Liver (tissue), 10 donors: ENCODE measurements around the gene DBNDD2. TPM values are rescaled to one million over a fixed set of nuclear protein-coding genes. Genes with fewer than 3 reads are reported as not detected.

Experiments
- DNase-seq: peaks from one replicate; pipeline ENCODE4 v3.0.0-alpha.2; 2017; ENCODE audit warnings: low spot score
- H3K27ac ChIP-seq, 2 donors: one replicate each; pipeline ENCODE4 v1.7.0; 2013; ENCODE audit warnings: inconsistent platforms in 2 of 2, low read length in 2 of 2, control low read depth in 1 of 2, low read depth in 1 of 2, mild to moderate bottlenecking in 1 of 2
- H3K27me3 ChIP-seq, 4 donors: one replicate each; pipeline versions ENCODE4 v1.6.1 to v1.7.0; 2013; ENCODE audit warnings: low read length in 3 of 4, inconsistent platforms in 1 of 4, mild to moderate bottlenecking in 1 of 4, moderate library complexity in 1 of 4; ENCODE audit not compliant: control insufficient read depth in 4 of 4, insufficient read depth in 4 of 4
- H3K36me3 ChIP-seq, 4 donors: one replicate each; pipeline versions ENCODE4 v1.6.1 to v1.7.0; 2013; ENCODE audit warnings: low read length in 3 of 4, mild to moderate bottlenecking in 3 of 4, low read depth in 1 of 4, moderate library complexity in 1 of 4; ENCODE audit not compliant: control insufficient read depth in 4 of 4, insufficient read depth in 3 of 4
- H3K4me1 ChIP-seq, 4 donors: one replicate each; pipeline versions ENCODE4 v1.6.1 to v1.7.0; 2013; ENCODE audit warnings: low read length in 3 of 4, mild to moderate bottlenecking in 3 of 4, moderate library complexity in 1 of 4; ENCODE audit not compliant: control insufficient read depth in 4 of 4, insufficient read depth in 4 of 4
- H3K4me3 ChIP-seq, 3 donors: one replicate each; pipeline versions ENCODE4 v1.6.1 to v1.7.0; 2013; ENCODE audit warnings: low read length in 3 of 3, control low read depth in 1 of 3, low read depth in 1 of 3, mild to moderate bottlenecking in 1 of 3
- H3K9ac ChIP-seq, 2 donors: one replicate each; pipeline ENCODE4 v1.7.0; 2013; ENCODE audit warnings: low read length in 2 of 2, mild to moderate bottlenecking in 2 of 2, moderate library complexity in 2 of 2, control low read depth in 1 of 2, low read depth in 1 of 2
- H3K9me3 ChIP-seq, 4 donors: one replicate each; pipeline versions ENCODE4 v1.6.1 to v1.7.0; 2013; ENCODE audit warnings: low read length in 3 of 4; ENCODE audit not compliant: control insufficient read depth in 4 of 4
- ATF3 ChIP-seq: IDR thresholded peaks from 2 replicates; pipeline ENCODE4 v1.6.1; 2016; ENCODE audit warnings: antibody characterized with exemption
- CTCF ChIP-seq: fragments of 150-350 bp; IDR thresholded peaks from 2 replicates; pipeline ENCODE4 v1.5.1; 2017; ENCODE audit warnings: improper control_type of control experiment, low read depth, low read length; ENCODE audit not compliant: missing input control
- EGR1 ChIP-seq, 2 donors: IDR thresholded peaks; 2 replicates each; pipeline ENCODE4 v1.6.1; 2016 to 2018; ENCODE audit warnings: antibody characterized with exemption in 2 of 2, low read depth in 2 of 2
- FOXA1 ChIP-seq: IDR thresholded peaks from 2 replicates; pipeline ENCODE4 v1.6.1; 2016; ENCODE audit warnings: antibody characterized with exemption
- GABPA ChIP-seq, 2 donors: IDR thresholded peaks in 1 of 2; conservative IDR thresholded peaks in 1 of 2; 2 replicates each; pipeline ENCODE4 v1.6.1; 2016; ENCODE audit warnings: antibody characterized with exemption in 2 of 2, mild to moderate bottlenecking in 1 of 2, moderate library complexity in 1 of 2
- HNF4A ChIP-seq, 2 donors: conservative IDR thresholded peaks; 2 replicates each; pipeline ENCODE4 v1.6.1; 2016; ENCODE audit warnings: antibody characterized with exemption in 2 of 2, mild to moderate bottlenecking in 2 of 2
- HNF4G ChIP-seq: IDR thresholded peaks from 2 replicates; pipeline ENCODE4 v1.6.1; 2016; ENCODE audit warnings: antibody characterized with exemption
- JUND ChIP-seq, 2 donors: IDR thresholded peaks; 2 replicates each; pipeline ENCODE4 v1.6.1; 2016; ENCODE audit warnings: antibody characterized with exemption in 2 of 2
- NR2F2 ChIP-seq: IDR thresholded peaks from 2 replicates; pipeline ENCODE4 v1.6.1; 2016; ENCODE audit warnings: antibody characterized with exemption
- RAD21 ChIP-seq, 2 donors: IDR thresholded peaks; 2 replicates each; pipeline ENCODE4 v1.6.1; 2016; ENCODE audit warnings: antibody characterized with exemption in 2 of 2, mild to moderate bottlenecking in 2 of 2
- RXRA ChIP-seq, 2 donors: IDR thresholded peaks; 2 replicates each; pipeline ENCODE4 v1.6.1; 2017 to 2018; ENCODE audit warnings: antibody characterized with exemption in 2 of 2, mild to moderate bottlenecking in 1 of 2
- ZBTB33 ChIP-seq: IDR thresholded peaks from 2 replicates; pipeline ENCODE4 v1.6.1; 2016; ENCODE audit warnings: antibody characterized with exemption
- WGBS: extraction: QIAGEN DNeasy Blood & Tissue Kit; methylation state at CpG from one replicate; pipeline ENCODE4 v1.1.7; 2013; 5-methylcytosine and 5-hydroxymethylcytosine counted together
- polyA plus RNA-seq, 2 donors: library from polyadenylated mRNA; stranded (reverse) in 1 of 2; unstranded in 1 of 2; fragments of 200-250 nt in 1 of 2; fragments of >200 nt in 1 of 2; fragmentation: Nextera tagmentation in 1 of 2; extraction: Ambion mirVana in 1 of 2; gene quantifications; one replicate each; pipeline versions ENCODE4 v1.2.1 to v1.2.3, GENCODE V29; 2013 to 2015
- small RNA-seq: library from RNA; depleted of rRNA; stranded (forward); fragments of <200 nt; gene quantifications from one replicate; pipeline ENCODE3, GENCODE V24; 2014
- total RNA-seq, 2 donors: library from RNA; depleted of rRNA; stranded (reverse); fragments of >200 nt; gene quantifications; one replicate each; pipeline ENCODE4 v1.2.3, GENCODE V29; 2014
- donor health status: healthy.
- donor health status: healthy.
- donor health status: healthy.
- donor health status: healthy.
- donor health status: healthy.

The DBNDD2 gene
- total and polyA plus RNA-seq, 4 donors: 2.1 to 4.6 (median 2.7) TPM

GRCh38 chr20:45456632-45457031 is 48.5 kb downstream of the DBNDD2 start:
- TF ChIP-seq JUND (IDR thresholded peaks at IDR 0.05) (no peak), NR2F2 (no peak), GABPA (IDR thresholded peaks at IDR 0.05 in 1 of 2, conservative IDR thresholded peaks at IDR 0.05 in 1 of 2) (no peak), ZBTB33 (no peak), FOXA1 (no peak), CTCF (peak; percentile 33), ATF3 (no peak), RAD21 (IDR thresholded peaks at IDR 0.05) (peak; percentile 47 to 64)
- H3K36me3 ChIP-seq: no peaks in the 10 kb centered on the region
- H3K4me1 ChIP-seq: no peaks in the 10 kb centered on the region
- H3K9ac ChIP-seq: no peak overlapping the region
- H3K27me3 ChIP-seq: peaks cover 0 to 3% (median 0%) of the 10 kb centered on the region in 4 donors
- H3K9me3 ChIP-seq: no peaks in the 10 kb centered on the region
- no peak for DNase-seq
- WGBS: 26% methylated on average over 6 of the region's 6 CpGs
- H3K27ac ChIP-seq: no peak overlapping the region
- no peak overlapping the region for H3K4me3 ChIP-seq

GRCh38 chr20:45459606-45460005 is 51.5 kb downstream of the DBNDD2 start:
- Histone ChIP-seq H3K9me3 (no peaks in the 10 kb centered on the region), H3K36me3 (no peaks in the 10 kb centered on the region), H3K4me1 (no peaks in the 10 kb centered on the region), H3K27me3 (peaks cover 0 to 3% (median 2%) of the 10 kb centered on the region in 4 donors), H3K9ac (no peak overlapping the region), H3K4me3 (no peak overlapping the region), H3K27ac (no peak overlapping the region)
- no peak for DNase-seq
- WGBS: 75% methylated on average over 5 of the region's 5 CpGs
- no peak for TF ChIP-seq NR2F2
- no peak for TF ChIP-seq ATF3
- TF ChIP-seq EGR1 (IDR thresholded peaks at IDR 0.05; ENCODE audit: low read depth in 2 of 2): no peak
- TF ChIP-seq HNF4G: no peak
- TF ChIP-seq JUND (IDR thresholded peaks at IDR 0.05): no peak
- TF ChIP-seq RXRA (IDR thresholded peaks at IDR 0.05): no peak
- no peak for TF ChIP-seq FOXA1
- TF ChIP-seq GABPA (IDR thresholded peaks at IDR 0.05 in 1 of 2, conservative IDR thresholded peaks at IDR 0.05 in 1 of 2): no peak
- TF ChIP-seq HNF4A (conservative IDR thresholded peaks at IDR 0.05): no peak

Small RNAs within 50 kb of the gene (small RNA-seq; reads per million reads assigned to genes)
- gene MIR6812: not detected

Other genes starting within 250 kb of the DBNDD2 start
- gene PI3, start 233.4 kb upstream of the DBNDD2 start, total RNA-seq: not detected
- not detected for gene PI3, start 233.4 kb upstream of the DBNDD2 start, polyA plus RNA-seq
- not detected for gene SEMG1, start 201.3 kb upstream of the DBNDD2 start, total RNA-seq
- gene SEMG1, start 201.3 kb upstream of the DBNDD2 start, polyA plus RNA-seq: not detected
- gene SEMG2, start 186.9 kb upstream of the DBNDD2 start, total RNA-seq: not detected
- gene SEMG2, start 186.9 kb upstream of the DBNDD2 start, polyA plus RNA-seq: not detected
- 10 to 100 TPM in 1 of 2 donors, 1 to 10 TPM in 1; 1.9 to 60.1 TPM for gene SLPI, start 153.7 kb upstream of the DBNDD2 start, total RNA-seq
- gene SLPI, start 153.7 kb upstream of the DBNDD2 start, polyA plus RNA-seq: 100 to 1,000 TPM; 128 to 308 TPM
- gene RBPJL, start 101.4 kb upstream of the DBNDD2 start, total RNA-seq: not detected
- gene RBPJL, start 101.4 kb upstream of the DBNDD2 start, polyA plus RNA-seq: not detected
- gene MATN4, start 100.0 kb upstream of the DBNDD2 start, total RNA-seq: not detected
- under 1 TPM in 1 of 2 donors, not detected in 1; 0.05 TPM for gene MATN4, start 100.0 kb upstream of the DBNDD2 start, polyA plus RNA-seq
- 100 to 1,000 TPM in 1 of 2 donors, 10 to 100 TPM in 1; 54.4 to 147 TPM for gene SDC4, start 59.9 kb upstream of the DBNDD2 start, total RNA-seq
- gene SDC4, start 59.9 kb upstream of the DBNDD2 start, polyA plus RNA-seq: 10 to 100 TPM; 80.6 to 86.5 TPM
- 10 to 100 TPM; 15.0 to 29.0 TPM for gene SYS1, start 45.1 kb upstream of the DBNDD2 start, total RNA-seq
- 10 to 100 TPM; 27.2 to 37.8 TPM for gene SYS1, start 45.1 kb upstream of the DBNDD2 start, polyA plus RNA-seq
- not detected for gene TP53TG5, start 30.0 kb upstream of the DBNDD2 start, total RNA-seq
- gene TP53TG5, start 30.0 kb upstream of the DBNDD2 start, polyA plus RNA-seq: not detected
- gene PIGT, start 7.9 kb downstream of the DBNDD2 start, total RNA-seq: 10 to 100 TPM; 14.4 to 20.7 TPM
- 10 to 100 TPM; 47.6 to 64.5 TPM for gene PIGT, start 7.9 kb downstream of the DBNDD2 start, polyA plus RNA-seq
- not detected for gene WFDC2, start 61.5 kb downstream of the DBNDD2 start, total RNA-seq
- gene WFDC2, start 61.5 kb downstream of the DBNDD2 start, polyA plus RNA-seq: 1 to 10 TPM; 1.3 to 1.8 TPM
- gene SPINT3, start 107.3 kb downstream of the DBNDD2 start, total RNA-seq: not detected
- gene SPINT3, start 107.3 kb downstream of the DBNDD2 start, polyA plus RNA-seq: not detected
- gene WFDC6, start 131.2 kb downstream of the DBNDD2 start, total RNA-seq: not detected
- not detected for gene WFDC6, start 131.2 kb downstream of the DBNDD2 start, polyA plus RNA-seq
- not detected for gene EPPIN, start 139.1 kb downstream of the DBNDD2 start, total RNA-seq
- gene EPPIN, start 139.1 kb downstream of the DBNDD2 start, polyA plus RNA-seq: not detected
- gene WFDC8, start 171.0 kb downstream of the DBNDD2 start, total RNA-seq: not detected
- not detected for gene WFDC8, start 171.0 kb downstream of the DBNDD2 start, polyA plus RNA-seq
- not detected for gene WFDC10A, start 221.4 kb downstream of the DBNDD2 start, total RNA-seq
- not detected for gene WFDC10A, start 221.4 kb downstream of the DBNDD2 start, polyA plus RNA-seq
- not detected for gene WFDC9, start 223.0 kb downstream of the DBNDD2 start, total RNA-seq
- gene WFDC9, start 223.0 kb downstream of the DBNDD2 start, polyA plus RNA-seq: not detected